Astrocyte of the cerebellum (primary cell): ENCODE measurements around the gene CDC40.
"Not testable (repeated sequence)": the region's sequence is repeated elsewhere in the genome, so short reads cannot be mapped to it uniquely, and the experiment has no call there.

Source experiments
- DNase-seq: peaks from one replicate; pipeline ENCODE4 v3.0.0-alpha.2; 2011; ENCODE audit warnings: low read depth
- H3K4me3 ChIP-seq: 2 replicates; pipeline ENCODE4 v1.5.1; 2011; ENCODE audit warnings: mild to moderate bottlenecking, low read depth, low read length, moderate library complexity
- in situ Hi-C: cut with HindIII; loops from 2 replicates; pipeline ENCODE4 v1.10.0; 2017; ENCODE audit warnings: low sequenced_read_pairs
- TF ChIP-seq, protein P1 (sequence below): IDR thresholded peaks from 2 replicates; pipeline ENCODE4 v1.5.1; 2012; ENCODE audit warnings: low read length, low read depth, moderate library complexity, mild to moderate bottlenecking; ENCODE audit errors: missing control alignments

Gene CDC40

DNA sequence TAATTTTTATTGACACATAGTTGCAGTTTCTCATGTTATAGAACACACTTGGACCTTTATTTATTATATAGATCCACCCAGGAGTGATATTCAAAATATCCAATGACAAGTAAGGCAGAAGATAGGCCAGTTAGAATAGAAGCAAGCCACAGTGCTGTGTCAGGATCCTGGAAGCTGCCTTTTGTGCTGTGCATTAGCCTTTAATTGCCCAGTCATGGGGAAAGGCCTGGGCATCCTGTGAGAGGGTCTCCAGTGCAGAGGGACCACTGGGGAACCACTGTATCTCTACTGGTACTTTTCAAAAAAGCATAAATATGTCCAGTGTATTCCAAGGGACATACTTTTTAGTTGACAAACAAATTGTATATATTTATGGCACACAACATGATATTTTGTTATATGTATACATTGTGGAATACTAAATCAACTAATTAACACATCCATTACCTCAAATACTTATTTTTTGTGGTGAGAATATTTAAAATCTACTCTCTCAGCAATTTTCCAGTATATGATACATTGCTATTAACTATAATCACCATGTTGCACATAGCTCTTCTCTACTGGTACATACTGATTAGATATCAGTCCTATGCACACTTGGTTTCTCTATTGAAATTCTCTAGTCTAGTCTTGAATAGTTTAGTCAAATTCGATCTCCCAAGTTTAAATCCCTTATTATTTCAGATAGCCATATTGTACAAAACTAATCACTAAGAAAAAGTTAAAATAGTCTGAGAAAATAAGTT lies 59.5 kb downstream of the CDC40 start:
- in situ Hi-C loops = no loop called here
- DNase-seq = no peak
- no peak overlapping the region for H3K4me3 ChIP-seq
- TF ChIP-seq, protein P1, sequence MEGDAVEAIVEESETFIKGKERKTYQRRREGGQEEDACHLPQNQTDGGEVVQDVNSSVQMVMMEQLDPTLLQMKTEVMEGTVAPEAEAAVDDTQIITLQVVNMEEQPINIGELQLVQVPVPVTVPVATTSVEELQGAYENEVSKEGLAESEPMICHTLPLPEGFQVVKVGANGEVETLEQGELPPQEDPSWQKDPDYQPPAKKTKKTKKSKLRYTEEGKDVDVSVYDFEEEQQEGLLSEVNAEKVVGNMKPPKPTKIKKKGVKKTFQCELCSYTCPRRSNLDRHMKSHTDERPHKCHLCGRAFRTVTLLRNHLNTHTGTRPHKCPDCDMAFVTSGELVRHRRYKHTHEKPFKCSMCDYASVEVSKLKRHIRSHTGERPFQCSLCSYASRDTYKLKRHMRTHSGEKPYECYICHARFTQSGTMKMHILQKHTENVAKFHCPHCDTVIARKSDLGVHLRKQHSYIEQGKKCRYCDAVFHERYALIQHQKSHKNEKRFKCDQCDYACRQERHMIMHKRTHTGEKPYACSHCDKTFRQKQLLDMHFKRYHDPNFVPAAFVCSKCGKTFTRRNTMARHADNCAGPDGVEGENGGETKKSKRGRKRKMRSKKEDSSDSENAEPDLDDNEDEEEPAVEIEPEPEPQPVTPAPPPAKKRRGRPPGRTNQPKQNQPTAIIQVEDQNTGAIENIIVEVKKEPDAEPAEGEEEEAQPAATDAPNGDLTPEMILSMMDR = no peak

DNA sequence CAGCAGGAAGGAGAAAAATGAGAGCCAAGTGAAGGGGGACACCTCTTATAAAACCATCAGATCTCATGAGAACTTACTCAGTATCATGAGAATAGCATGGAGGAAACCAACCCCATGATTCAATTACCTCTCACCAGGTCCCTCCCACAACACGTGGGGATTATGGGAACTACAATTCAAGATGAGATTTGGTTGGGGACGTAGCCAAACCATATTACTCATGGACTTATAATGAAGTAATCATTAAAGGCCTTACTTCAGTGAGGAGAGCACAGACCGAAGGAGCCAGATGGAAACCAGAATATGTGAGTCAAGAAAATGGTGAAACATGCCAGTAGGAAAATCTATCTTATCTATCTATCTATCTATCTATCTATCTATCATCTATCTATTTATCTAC lies 64.4 kb downstream of the CDC40 start:
- DNase-seq, H3K4me3 ChIP-seq, in situ Hi-C loops: not testable (repeated sequence)

DNA sequence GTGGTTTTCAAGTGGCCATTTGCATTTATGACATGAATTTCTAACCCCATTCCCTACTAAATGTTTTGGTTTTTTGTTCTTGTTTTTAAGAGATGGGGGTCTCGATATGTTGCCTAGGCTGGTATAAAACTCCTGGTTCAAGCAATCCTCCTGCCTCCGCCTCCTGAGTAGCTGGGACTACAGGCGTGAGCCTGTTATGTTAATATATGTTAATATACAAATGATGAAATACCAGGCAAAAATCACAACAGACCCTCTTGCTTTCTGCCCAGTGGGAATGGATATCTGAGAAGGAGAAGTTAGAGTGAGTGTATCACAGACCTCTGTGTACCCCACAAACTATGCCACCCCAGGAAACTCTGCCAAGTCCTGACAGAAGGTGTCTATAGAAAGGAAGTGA lies 66.2 kb downstream of the CDC40 start:
- TF ChIP-seq, protein P1 = no peak
- DNase-seq = no peak
- no peak overlapping the region for H3K4me3 ChIP-seq
- in situ Hi-C loops = no loop called here

DNA sequence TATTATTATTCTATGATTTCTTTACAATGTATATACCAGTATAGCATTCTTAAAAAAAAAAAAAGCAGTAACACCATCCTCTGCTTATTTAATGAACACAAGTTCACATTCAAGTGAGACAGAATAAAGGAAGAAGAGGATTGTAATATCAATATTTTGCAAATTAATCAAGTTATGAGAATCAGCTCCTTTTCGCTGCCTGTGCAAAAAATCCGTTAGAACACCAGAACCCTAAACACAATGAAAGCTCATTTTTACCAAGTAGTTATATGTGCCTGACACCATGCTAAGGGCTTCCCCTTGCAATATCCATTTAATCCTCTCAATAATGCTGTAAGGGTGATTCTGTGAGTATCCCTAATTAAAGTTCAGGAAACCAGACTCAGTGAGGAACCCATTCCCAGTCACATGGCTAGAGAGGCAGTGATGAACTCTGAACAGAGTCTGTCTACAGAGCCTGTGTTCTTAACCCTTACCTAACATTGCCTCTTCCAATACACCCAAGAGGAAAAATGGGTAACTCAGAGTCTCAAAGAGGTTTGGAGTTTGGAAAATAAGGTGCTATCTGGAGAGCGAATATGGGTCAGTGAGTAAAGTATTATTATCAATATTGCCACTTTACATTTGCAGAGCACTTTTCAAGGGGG lies 66.8 kb downstream of the CDC40 start:
- TF ChIP-seq, protein P1 = no peak
- no peak overlapping the region for H3K4me3 ChIP-seq
- DNase-seq = no peak
- in situ Hi-C loops = no loop called here

DNA sequence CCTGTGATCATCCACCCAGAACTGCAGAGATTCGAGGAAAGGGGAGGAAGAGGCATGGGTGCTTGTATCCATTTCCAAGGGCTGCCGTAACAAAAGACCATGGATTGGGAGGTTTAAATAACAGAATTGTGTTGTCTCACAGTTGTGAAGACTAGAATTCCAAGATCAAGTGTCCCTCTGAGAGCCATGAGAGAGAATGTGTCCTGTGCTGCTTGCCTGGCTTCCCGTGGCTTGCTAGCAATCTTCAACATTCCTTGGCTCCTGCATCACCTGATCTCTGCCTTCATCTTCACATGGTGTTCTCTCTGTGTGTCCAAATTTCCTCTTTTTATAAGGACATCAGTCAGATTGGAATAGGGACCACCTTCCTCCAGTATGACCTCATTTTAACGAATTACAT lies 69.8 kb downstream of the CDC40 start:
- no peak for DNase-seq
- no peak overlapping the region for H3K4me3 ChIP-seq
- TF ChIP-seq, protein P1 = no peak
- in situ Hi-C loops = no loop called here

DNA sequence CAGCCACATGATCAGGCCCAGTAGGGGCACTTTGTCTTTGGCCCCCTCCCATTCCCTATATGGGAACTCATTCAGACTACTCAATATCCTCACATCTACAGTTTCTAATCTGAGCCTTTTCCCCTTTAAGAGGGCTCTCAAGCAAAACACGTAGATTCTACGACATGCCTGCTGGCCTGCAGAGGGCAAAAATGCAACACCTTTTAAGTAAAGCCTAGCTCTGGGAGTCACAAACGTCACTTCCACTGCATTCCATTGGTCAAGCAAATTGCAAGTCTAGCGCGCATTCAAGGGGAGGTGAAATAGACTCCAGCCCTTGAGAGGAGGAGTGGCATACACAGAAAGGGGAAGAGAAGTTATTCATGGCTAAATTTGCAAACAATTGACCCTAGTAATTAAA lies 70.6 kb downstream of the CDC40 start:
- no peak overlapping the region for H3K4me3 ChIP-seq
- in situ Hi-C loops = no loop called here
- TF ChIP-seq, protein P1 = no peak
- DNase-seq = no peak

DNA sequence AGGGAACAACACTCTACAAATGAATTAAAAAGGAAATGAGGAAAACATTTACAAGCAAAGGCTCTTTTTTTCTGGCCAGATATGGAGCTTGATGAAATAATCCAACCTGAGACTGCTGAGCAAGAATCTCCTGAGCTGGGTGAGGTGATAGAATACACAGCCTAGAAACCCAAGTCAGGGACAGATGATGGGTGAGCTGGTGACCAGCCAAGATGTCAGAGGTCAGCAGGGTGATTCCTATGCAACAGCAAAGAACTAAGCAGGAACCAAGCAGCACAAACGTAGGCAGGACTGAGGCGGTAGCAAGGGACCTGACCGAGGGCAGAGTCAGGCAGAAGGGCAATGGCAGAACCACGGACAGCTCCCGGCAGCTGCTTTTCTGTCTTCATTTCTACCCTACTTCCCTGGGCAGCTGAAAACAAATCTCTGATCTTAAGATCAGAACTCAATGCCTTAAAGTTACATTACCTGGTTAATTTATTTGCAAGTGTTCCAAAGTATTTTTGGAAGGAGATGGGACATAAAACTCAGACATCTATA lies 75.1 kb downstream of the CDC40 start:
- TF ChIP-seq, protein P1 = no peak
- H3K4me3 ChIP-seq = no peak overlapping the region
- in situ Hi-C loops = no loop called here
- peak; percentile 4 for DNase-seq
